Thyroid gland (tissue), 4 donors: ENCODE measurements around the gene NAV2.

ENCODE experiments used
- CTCF ChIP-seq, 6 experiments: fragments of 200-600 bp in 3 of 6; fragments of 450-650 bp in 3 of 6; sonication (generic) in 3 of 6; IDR thresholded peaks; one replicate each; pipeline ENCODE4 v1.5.1; 2016 to 2019; ENCODE audit warnings: antibody characterized with exemption in 6 of 6, mild to moderate bottlenecking in 2 of 6, inconsistent platforms in 1 of 6, moderate library complexity in 1 of 6
- POLR2A ChIP-seq, 2 donors: fragments of 450-650 bp; IDR thresholded peaks; one replicate each; pipeline ENCODE4 v1.6.1; 2017; ENCODE audit warnings: antibody characterized with exemption in 2 of 2, mild to moderate bottlenecking in 2 of 2, moderate library complexity in 1 of 2

DNA sequence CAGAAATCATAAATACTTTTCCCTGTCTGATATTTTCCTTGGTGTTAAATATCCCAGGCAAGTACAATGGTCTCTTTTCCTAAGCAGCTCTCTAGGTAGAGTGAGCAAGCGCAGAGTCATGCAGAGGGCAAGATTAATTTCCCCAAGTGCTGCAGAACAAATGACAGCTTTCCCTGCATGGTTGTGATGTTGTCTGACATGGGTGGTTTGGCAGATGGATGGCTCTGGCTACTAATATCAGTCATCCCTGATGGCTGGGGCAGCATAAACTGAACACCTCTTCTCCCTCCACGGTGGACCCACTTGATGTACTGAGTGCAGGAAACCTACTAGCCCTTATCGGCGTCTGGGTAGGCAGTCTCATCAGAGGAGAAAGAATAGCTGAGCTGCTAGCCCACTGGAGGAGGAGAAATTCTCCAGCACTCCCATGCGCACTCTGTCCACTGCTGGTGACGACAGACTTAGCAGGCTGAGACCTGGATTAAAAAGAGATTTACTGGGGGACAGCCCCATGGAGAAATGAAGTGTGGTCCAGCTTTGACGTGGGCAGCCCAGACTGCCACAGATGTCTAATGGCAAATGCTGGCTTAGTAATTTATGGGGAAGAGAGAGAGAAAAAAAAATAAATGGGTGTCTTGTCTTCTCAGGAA, 244.8 kb downstream of the NAV2 start:
- TF ChIP-seq CTCF (IDR thresholded peaks at IDR 0.05) (no peak), POLR2A (IDR thresholded peaks at IDR 0.05) (no peak)
